GM23338 (cell line): ENCODE measurements around the gene PROSER1. TPM values are rescaled to one million over a fixed set of nuclear protein-coding genes. Genes with fewer than 3 reads are reported as not detected.

Experiments
- ATAC-seq: fragments of 200-7000 bp; cut with Tn5 transposase; 3 replicates; pipeline ENCODE4 v1.9.1; 2020
- DNase-seq: peaks from one replicate; pipeline ENCODE4 v3.0.0-alpha.2; 2015; ENCODE audit warnings: low spot score
- H2AFZ ChIP-seq: fragments of 200-600 bp; sonication (generic); 2 replicates; pipeline ENCODE4 v1.8.0; 2016; ENCODE audit warnings: antibody characterized with exemption, mild to moderate bottlenecking, moderate library complexity
- H3F3A ChIP-seq: fragments of 200-600 bp; sonication (generic); replicated peaks from 2 replicates; pipeline ENCODE4 v1.8.0; 2017; ENCODE audit warnings: antibody characterized with exemption, mixed run types, low read depth
- H3K27ac ChIP-seq: fragments of 200-600 bp; sonication (generic); 2 replicates; pipeline ENCODE4 v1.6.1; 2016; ENCODE audit warnings: low read depth
- H3K27me3 ChIP-seq: fragments of 200-600 bp; sonication (generic); 2 replicates; pipeline ENCODE4 v1.8.0; 2016; ENCODE audit warnings: mild to moderate bottlenecking, mixed run types, moderate library complexity; ENCODE audit not compliant: insufficient read depth
- H3K36me3 ChIP-seq: fragments of 200-600 bp; sonication (generic); 2 replicates; pipeline ENCODE4 v1.8.0; 2016; ENCODE audit warnings: mild to moderate bottlenecking; ENCODE audit not compliant: insufficient read depth
- H3K4me1 ChIP-seq: fragments of 200-600 bp; sonication (generic); 2 replicates; pipeline ENCODE4 v1.8.0; 2016; ENCODE audit warnings: mild to moderate bottlenecking, moderate library complexity; ENCODE audit not compliant: insufficient read depth
- H3K4me2 ChIP-seq: fragments of 200-600 bp; sonication (generic); 2 replicates; pipeline ENCODE4 v1.7.1; 2017; ENCODE audit warnings: mixed run types
- H3K4me3 ChIP-seq: fragments of 200-600 bp; sonication (generic); 2 replicates; pipeline ENCODE4 v1.6.1; 2016; ENCODE audit warnings: mixed run types
- H3K79me2 ChIP-seq: fragments of 200-600 bp; sonication (generic); replicated peaks from 2 replicates; pipeline ENCODE4 v1.8.0; 2017; ENCODE audit warnings: mild to moderate bottlenecking; ENCODE audit not compliant: insufficient read depth
- H3K9me2 ChIP-seq: fragments of 200-600 bp; sonication (generic); 2 replicates; pipeline ENCODE4 v1.8.0; 2017; ENCODE audit not compliant: insufficient read depth
- H4K20me1 ChIP-seq: fragments of 200-600 bp; sonication (generic); replicated peaks from 2 replicates; pipeline ENCODE4 v1.8.0; 2017; ENCODE audit warnings: mild to moderate bottlenecking; ENCODE audit not compliant: insufficient read depth
- H3K27ac Mint-ChIP-seq: 2 replicates; pipeline ENCODE4 v1.8.0; 2020; ENCODE audit warnings: inconsistent platforms, mild to moderate bottlenecking, moderate library complexity, mixed read lengths
- H3K27me3 Mint-ChIP-seq: 3 replicates; pipeline ENCODE4 v1.8.0; 2022; ENCODE audit warnings: low read depth, mild to moderate bottlenecking, moderate library complexity, mixed read lengths, inconsistent platforms; ENCODE audit not compliant: insufficient read depth, poor library complexity
- H3K36me3 Mint-ChIP-seq: 3 replicates; pipeline ENCODE4 v1.8.0; 2021; ENCODE audit warnings: low read depth, mild to moderate bottlenecking, inconsistent platforms, moderate library complexity, mixed read lengths
- H3K4me1 Mint-ChIP-seq: 3 replicates; pipeline ENCODE4 v1.8.0; 2020; ENCODE audit warnings: mild to moderate bottlenecking, inconsistent platforms, mixed read lengths
- H3K4me3 Mint-ChIP-seq: 3 replicates; pipeline ENCODE4 v1.8.0; 2021; ENCODE audit warnings: moderate library complexity, mild to moderate bottlenecking, inconsistent platforms, mixed read lengths
- H3K9me3 Mint-ChIP-seq: 3 replicates; pipeline ENCODE4 v1.8.0; 2020; ENCODE audit warnings: moderate library complexity, mild to moderate bottlenecking, inconsistent platforms, mixed read lengths
- CREB1 ChIP-seq: fragments of 250-450 bp; sonication (Bioruptor Pico); IDR thresholded peaks from 2 replicates; pipeline ENCODE4 v1.5.0; 2020; ENCODE audit warnings: low read depth, mild to moderate bottlenecking, moderate library complexity
- NANOG ChIP-seq: IDR thresholded peaks from 2 replicates; pipeline ENCODE4 v1.6.1; 2016; ENCODE audit warnings: antibody characterized with exemption, borderline replicate concordance
- ZNF114 ChIP-seq: fragments of 250-450 bp; sonication (Bioruptor Pico); IDR thresholded peaks from 2 replicates; pipeline ENCODE4 v1.5.0; 2020; ENCODE audit warnings: mild to moderate bottlenecking, moderate library complexity
- polyA plus RNA-seq: library from polyadenylated mRNA; unstranded; fragments of >200 nt; fragmentation: Nextera tagmentation; extraction: Ambion mirVana; gene quantifications from 2 replicates; pipeline ENCODE4 v1.2.1, GENCODE V29; 2016
- total RNA-seq: library from RNA; depleted of rRNA; stranded (reverse); fragments of >200 nt; shearing (Covaris generic); gene quantifications from 2 replicates; pipeline ENCODE4 v1.2.3, GENCODE V29; 2014
- TF ChIP-seq, protein P1 (sequence below), 2 experiments: fragments of 200-600 bp in 1 of 2; sonication (generic) in 1 of 2; conservative IDR thresholded peaks; 2 replicates each; pipeline versions ENCODE4 v1.5.1 to v1.6.1; 2016 to 2017; ENCODE audit warnings: antibody characterized with exemption in 2 of 2, low read depth in 2 of 2, mild to moderate bottlenecking in 2 of 2, moderate library complexity in 1 of 2
- TF ChIP-seq, protein P2 (sequence below): IDR thresholded peaks from one replicate; pipeline ENCODE4 v1.6.1; 2018; ENCODE audit warnings: antibody characterized with exemption; ENCODE audit not compliant: unreplicated experiment
- TF ChIP-seq, protein P3 (sequence below): fragments of 250-450 bp; sonication (Bioruptor Pico); IDR thresholded peaks from 2 replicates; pipeline ENCODE4 v1.5.0; 2020; ENCODE audit warnings: mild to moderate bottlenecking, moderate library complexity

Gene PROSER1
- total and polyA plus RNA-seq, 2 experiments from 2014 or later, result 64.9 to 116 TPM

DNA sequence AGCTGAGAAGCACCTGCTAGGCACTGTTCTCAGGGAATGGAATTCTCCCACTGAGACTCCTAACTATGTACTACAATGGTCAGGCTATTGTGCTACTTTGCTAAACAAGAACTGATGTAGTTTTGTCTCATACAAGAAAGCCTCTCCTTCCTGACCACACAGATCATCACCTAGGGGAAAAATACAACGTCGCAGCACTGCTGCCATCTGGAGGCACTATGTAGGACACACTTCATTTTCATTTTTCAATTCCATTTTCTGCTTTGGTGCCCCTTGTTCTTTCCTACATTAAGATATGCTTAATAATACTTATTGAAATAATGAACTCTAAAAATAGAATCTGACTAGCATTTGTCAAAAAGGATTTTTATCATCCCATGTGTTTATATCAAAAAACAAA lies 21.1 kb downstream of the PROSER1 start:
- H3K36me3 Mint-ChIP-seq, result peaks cover 79% of the 10 kb centered on the region
- H3K27ac Mint-ChIP-seq, result no peak overlapping the region
- no peaks in the 10 kb centered on the region for H3K9me2 ChIP-seq
- no peak overlapping the region for H3K4me3 ChIP-seq
- peaks cover 13% of the 10 kb centered on the region for H3K4me1 Mint-ChIP-seq
- H3K4me1 ChIP-seq, result no peaks in the 10 kb centered on the region
- H3K4me3 Mint-ChIP-seq, result no peak overlapping the region
- no peaks in the 10 kb centered on the region for H3K27me3 ChIP-seq
- no peaks in the 10 kb centered on the region for H4K20me1 ChIP-seq
- H3F3A ChIP-seq, result no peaks in the 10 kb centered on the region; the same call in none of the 2 replicates
- peaks cover 2% of the 10 kb centered on the region for H3K79me2 ChIP-seq
- TF ChIP-seq, protein P1, sequence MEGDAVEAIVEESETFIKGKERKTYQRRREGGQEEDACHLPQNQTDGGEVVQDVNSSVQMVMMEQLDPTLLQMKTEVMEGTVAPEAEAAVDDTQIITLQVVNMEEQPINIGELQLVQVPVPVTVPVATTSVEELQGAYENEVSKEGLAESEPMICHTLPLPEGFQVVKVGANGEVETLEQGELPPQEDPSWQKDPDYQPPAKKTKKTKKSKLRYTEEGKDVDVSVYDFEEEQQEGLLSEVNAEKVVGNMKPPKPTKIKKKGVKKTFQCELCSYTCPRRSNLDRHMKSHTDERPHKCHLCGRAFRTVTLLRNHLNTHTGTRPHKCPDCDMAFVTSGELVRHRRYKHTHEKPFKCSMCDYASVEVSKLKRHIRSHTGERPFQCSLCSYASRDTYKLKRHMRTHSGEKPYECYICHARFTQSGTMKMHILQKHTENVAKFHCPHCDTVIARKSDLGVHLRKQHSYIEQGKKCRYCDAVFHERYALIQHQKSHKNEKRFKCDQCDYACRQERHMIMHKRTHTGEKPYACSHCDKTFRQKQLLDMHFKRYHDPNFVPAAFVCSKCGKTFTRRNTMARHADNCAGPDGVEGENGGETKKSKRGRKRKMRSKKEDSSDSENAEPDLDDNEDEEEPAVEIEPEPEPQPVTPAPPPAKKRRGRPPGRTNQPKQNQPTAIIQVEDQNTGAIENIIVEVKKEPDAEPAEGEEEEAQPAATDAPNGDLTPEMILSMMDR (conservative IDR thresholded peaks at IDR 0.05; ENCODE audit: low read depth in 2 of 2), result peak; percentile 72 to 73
- TF ChIP-seq, protein P2, sequence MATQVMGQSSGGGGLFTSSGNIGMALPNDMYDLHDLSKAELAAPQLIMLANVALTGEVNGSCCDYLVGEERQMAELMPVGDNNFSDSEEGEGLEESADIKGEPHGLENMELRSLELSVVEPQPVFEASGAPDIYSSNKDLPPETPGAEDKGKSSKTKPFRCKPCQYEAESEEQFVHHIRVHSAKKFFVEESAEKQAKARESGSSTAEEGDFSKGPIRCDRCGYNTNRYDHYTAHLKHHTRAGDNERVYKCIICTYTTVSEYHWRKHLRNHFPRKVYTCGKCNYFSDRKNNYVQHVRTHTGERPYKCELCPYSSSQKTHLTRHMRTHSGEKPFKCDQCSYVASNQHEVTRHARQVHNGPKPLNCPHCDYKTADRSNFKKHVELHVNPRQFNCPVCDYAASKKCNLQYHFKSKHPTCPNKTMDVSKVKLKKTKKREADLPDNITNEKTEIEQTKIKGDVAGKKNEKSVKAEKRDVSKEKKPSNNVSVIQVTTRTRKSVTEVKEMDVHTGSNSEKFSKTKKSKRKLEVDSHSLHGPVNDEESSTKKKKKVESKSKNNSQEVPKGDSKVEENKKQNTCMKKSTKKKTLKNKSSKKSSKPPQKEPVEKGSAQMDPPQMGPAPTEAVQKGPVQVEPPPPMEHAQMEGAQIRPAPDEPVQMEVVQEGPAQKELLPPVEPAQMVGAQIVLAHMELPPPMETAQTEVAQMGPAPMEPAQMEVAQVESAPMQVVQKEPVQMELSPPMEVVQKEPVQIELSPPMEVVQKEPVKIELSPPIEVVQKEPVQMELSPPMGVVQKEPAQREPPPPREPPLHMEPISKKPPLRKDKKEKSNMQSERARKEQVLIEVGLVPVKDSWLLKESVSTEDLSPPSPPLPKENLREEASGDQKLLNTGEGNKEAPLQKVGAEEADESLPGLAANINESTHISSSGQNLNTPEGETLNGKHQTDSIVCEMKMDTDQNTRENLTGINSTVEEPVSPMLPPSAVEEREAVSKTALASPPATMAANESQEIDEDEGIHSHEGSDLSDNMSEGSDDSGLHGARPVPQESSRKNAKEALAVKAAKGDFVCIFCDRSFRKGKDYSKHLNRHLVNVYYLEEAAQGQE, result no peak
- TF ChIP-seq ZNF114 (CRISPR knock-in tag), result no peak
- TF ChIP-seq CREB1 (CRISPR knock-in tag), result no peak
- TF ChIP-seq NANOG, result no peak
- TF ChIP-seq, protein P3, sequence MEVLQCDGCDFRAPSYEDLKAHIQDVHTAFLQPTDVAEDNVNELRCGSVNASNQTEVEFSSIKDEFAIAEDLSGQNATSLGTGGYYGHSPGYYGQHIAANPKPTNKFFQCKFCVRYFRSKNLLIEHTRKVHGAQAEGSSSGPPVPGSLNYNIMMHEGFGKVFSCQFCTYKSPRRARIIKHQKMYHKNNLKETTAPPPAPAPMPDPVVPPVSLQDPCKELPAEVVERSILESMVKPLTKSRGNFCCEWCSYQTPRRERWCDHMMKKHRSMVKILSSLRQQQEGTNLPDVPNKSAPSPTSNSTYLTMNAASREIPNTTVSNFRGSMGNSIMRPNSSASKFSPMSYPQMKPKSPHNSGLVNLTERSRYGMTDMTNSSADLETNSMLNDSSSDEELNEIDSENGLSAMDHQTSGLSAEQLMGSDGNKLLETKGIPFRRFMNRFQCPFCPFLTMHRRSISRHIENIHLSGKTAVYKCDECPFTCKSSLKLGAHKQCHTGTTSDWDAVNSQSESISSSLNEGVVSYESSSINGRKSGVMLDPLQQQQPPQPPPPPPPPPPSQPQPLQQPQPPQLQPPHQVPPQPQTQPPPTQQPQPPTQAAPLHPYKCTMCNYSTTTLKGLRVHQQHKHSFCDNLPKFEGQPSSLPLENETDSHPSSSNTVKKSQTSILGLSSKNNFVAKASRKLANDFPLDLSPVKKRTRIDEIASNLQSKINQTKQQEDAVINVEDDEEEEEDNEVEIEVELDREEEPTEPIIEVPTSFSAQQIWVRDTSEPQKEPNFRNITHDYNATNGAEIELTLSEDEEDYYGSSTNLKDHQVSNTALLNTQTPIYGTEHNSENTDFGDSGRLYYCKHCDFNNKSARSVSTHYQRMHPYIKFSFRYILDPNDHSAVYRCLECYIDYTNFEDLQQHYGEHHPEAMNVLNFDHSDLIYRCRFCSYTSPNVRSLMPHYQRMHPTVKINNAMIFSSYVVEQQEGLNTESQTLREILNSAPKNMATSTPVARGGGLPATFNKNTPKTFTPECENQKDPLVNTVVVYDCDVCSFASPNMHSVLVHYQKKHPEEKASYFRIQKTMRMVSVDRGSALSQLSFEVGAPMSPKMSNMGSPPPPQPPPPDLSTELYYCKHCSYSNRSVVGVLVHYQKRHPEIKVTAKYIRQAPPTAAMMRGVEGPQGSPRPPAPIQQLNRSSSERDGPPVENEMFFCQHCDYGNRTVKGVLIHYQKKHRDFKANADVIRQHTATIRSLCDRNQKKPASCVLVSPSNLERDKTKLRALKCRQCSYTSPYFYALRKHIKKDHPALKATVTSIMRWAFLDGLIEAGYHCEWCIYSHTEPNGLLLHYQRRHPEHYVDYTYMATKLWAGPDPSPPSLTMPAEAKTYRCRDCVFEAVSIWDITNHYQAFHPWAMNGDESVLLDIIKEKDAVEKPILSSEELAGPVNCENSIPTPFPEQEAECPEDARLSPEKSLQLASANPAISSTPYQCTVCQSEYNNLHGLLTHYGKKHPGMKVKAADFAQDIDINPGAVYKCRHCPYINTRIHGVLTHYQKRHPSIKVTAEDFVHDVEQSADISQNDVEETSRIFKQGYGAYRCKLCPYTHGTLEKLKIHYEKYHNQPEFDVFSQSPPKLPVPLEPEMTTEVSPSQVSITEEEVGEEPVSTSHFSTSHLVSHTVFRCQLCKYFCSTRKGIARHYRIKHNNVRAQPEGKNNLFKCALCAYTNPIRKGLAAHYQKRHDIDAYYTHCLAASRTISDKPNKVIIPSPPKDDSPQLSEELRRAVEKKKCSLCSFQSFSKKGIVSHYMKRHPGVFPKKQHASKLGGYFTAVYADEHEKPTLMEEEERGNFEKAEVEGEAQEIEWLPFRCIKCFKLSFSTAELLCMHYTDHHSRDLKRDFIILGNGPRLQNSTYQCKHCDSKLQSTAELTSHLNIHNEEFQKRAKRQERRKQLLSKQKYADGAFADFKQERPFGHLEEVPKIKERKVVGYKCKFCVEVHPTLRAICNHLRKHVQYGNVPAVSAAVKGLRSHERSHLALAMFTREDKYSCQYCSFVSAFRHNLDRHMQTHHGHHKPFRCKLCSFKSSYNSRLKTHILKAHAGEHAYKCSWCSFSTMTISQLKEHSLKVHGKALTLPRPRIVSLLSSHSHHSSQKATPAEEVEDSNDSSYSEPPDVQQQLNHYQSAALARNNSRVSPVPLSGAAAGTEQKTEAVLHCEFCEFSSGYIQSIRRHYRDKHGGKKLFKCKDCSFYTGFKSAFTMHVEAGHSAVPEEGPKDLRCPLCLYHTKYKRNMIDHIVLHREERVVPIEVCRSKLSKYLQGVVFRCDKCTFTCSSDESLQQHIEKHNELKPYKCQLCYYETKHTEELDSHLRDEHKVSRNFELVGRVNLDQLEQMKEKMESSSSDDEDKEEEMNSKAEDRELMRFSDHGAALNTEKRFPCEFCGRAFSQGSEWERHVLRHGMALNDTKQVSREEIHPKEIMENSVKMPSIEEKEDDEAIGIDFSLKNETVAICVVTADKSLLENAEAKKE, result no peak
- peaks cover 37% of the 10 kb centered on the region; the same call in 1 of the 2 replicates for H3K36me3 ChIP-seq
- no peak overlapping the region for H3K4me2 ChIP-seq
- peak; percentile 43; the same call in 2 of the 3 replicates for ATAC-seq
- peaks cover 3% of the 10 kb centered on the region for H3K27me3 Mint-ChIP-seq
- H3K27ac ChIP-seq, result no peak overlapping the region
- H3K9me3 Mint-ChIP-seq, result no peaks in the 10 kb centered on the region
- DNase-seq, result peak; percentile 65
- H2AFZ ChIP-seq, result no peak overlapping the region
